Endometrium (tissue), 2 donors: ENCODE data around the gene R3HDM4.
A peak's percentile ranks its signal among the peaks of the same experiment; 100 is the strongest.
"Not testable (repeated sequence)": the region's sequence is repeated elsewhere in the genome, so short reads cannot be mapped to it uniquely, and the experiment has no call there.

Source experiments
- FAIRE-seq: peaks from 2 replicates; lab custom pipeline; 2012; peaks lifted over from hg19 to GRCh38; lab: Jason Lieb, UNC
- donor health status: control.
- donor health status: control.

The R3HDM4 gene

DNA sequence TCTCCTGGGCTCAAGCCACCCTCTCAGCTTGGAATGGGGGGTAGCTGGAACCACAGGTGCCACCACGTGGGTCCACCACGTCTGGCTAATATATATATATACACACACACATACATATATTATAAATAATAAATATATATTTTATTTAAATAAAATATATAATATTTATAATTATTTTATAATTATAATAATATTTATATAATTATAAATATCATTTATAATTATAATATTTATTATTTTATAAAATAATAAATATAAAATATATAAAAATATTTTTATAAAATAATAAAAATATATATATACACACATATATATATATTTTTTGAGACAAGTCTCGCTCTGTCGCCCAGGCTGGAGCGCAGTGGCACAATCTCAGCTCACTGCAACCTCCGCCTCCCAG is 58.5 kb downstream of the R3HDM4 start:
- peak; percentile 43 for FAIRE-seq

DNA sequence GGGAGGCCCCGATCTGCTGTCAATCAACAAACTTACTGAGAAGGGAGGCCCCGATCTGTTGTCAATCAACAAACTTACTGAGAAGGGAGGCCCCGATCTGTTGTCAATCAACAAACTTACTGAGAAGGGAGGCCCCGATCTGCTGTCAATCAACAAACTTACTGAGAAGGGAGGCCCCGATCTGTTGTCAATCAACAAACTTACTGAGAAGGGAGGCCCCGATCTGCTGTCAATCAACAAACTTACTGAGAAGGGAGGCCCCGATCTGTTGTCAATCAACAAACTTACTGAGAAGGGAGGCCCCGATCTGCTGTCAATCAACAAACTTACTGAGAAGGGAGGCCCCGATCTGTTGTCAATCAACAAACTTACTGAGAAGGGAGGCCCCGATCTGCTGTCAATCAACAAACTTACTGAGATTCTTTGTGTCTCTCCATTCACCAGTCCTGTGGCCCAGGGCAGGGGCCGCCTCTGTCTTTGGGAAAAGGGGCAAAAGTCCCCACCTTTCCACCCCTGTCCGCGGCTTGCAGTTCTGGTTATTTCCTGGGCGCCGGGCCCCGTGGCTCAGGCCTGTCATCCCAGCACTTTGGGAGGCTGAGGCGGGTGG is 59.3 kb downstream of the R3HDM4 start:
- FAIRE-seq = not testable (repeated sequence)

DNA sequence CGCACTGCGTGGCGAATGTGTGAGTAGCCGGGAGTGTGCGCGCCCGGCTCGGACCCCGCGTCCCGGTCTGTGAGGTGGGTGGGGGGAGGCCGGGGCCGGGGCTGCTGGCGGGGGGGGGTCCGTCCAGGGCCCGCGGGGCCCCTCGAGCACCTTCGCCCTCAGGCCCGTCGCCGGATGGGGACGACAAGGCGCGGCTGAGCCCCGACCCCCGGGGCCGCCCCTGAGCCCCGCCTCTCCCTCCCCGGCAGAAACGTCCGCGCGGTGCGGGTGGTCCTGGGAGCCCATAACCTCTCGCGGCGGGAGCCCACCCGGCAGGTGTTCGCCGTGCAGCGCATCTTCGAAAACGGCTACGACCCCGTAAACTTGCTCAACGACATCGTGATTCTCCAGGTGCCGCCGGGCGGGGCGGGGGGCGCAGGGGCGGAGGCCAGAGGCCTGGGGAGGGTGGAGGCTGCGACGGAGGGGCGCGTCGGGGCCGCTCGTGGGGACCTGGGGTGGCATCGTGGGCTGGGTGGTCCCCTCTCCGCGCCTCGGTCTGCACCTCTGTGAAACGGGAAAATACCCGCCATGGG is 59.9 kb downstream of the R3HDM4 start:
- FAIRE-seq = no peak

DNA sequence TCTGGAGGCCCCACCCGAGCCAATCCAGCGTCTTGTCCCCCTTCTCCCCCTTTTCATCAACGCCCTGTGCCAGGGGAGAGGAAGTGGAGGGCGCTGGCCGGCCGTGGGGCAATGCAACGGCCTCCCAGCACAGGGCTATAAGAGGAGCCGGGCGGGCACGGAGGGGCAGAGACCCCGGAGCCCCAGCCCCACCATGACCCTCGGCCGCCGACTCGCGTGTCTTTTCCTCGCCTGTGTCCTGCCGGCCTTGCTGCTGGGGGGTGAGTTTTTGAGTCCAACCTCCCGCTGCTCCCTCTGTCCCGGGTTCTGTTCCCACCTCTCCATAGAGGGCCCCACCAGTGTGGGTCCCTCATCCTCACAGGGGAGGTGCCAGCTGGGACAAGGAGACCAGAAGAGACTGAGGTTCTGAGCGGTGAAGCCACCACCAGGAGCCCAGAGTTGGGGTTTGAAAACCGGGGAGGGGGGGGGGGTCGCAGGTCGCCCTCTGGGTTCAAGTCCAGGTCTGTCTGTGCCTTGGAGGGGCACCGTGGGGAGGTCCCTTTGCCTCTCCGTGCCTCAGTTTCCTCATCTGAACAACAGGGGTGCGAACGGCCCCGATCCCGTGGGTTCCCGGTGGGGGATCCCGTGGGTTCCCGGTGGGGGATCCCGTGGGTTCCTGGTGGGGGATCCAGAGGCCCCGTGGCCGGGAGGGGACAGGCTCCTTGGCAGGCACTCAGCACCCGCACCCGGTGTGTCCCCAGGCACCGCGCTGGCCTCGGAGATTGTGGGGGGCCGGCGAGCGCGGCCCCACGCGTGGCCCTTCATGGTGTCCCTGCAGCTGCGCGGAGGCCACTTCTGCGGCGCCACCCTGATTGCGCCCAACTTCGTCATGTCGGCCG is 60.6 kb downstream of the R3HDM4 start, which contains the start of gene ELANE:
Gene ELANE (plus strand): TSS at position 168 of the 878 bp plus-strand sequence. CDS start 26 bp downstream, at position 194.
- no peak for FAIRE-seq

DNA sequence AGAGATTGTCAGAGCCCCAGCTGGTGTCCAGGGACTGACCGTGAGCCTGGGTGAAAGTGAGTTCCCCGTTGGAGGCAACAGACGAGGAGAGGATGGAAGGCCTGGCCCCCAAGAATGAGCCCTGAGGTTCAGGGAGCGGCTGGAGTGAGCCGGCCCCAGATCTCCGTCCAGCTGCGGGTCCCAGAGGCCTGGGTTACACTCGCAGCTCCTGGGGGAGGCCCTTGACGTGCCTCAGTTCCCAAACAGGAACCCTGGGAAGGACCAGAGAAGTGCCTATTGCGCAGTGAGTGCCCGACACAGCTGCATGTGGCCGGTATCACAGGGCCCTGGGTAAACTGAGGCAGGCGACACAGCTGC is 62.1 kb downstream of the R3HDM4 start:
- no peak for FAIRE-seq

DNA sequence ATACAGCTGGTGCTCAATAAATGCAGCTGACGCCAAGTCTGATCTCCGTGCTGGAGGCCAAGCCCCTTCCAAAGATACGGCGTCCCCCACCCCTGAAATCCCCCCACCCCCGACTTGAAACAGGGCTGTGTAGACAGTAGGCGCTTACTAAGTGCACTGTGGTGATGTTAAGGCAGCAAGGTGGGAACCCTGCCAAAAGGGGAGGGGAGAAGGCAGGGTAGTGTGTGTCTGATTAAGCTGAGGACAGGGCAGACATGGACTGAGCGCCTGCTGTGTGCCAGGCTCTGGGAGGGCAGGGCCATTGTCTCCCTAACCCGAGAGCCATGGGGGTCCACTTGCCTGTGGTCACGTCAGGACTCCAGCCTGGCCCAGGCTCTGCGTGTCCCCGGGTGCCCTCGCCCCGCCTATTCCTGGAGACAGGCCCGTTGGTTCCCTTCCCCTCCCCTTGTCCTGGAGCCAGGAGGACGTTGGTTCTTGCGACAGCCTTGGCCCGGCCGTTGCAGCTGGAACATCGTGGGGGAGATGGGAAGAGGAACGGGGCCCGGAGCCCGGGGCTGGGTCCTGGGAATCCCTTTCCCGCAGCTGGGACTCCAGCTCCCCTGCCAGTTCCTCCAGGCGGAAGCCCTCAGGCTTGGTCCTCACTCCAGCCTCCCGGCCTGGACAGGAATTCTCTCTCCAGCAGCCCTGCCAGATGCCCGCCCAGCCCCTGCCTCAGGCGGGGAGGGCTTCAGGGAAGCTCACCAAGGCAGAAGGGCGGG is 62.6 kb downstream of the R3HDM4 start:
- FAIRE-seq = no peak

DNA sequence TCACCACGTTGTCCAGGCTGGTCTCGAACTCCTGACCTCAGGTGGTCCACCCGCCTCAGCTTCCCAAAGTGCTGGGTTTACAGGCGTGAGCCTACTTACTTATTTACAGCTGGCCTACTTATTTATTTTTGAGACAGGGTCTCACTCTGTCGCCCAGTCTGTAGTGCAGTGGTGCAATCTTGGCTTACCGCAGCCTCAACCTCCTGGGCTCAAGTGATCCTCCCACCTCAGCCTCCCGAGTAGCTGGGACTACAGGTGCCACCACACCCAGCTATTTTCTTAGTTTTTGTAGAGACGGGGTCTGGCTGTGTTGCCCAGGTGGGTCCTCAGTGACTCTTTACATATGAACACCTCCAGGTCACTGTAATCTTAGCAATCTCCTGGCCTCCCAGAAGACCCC is 63.8 kb downstream of the R3HDM4 start:
- not testable (repeated sequence) for FAIRE-seq

DNA sequence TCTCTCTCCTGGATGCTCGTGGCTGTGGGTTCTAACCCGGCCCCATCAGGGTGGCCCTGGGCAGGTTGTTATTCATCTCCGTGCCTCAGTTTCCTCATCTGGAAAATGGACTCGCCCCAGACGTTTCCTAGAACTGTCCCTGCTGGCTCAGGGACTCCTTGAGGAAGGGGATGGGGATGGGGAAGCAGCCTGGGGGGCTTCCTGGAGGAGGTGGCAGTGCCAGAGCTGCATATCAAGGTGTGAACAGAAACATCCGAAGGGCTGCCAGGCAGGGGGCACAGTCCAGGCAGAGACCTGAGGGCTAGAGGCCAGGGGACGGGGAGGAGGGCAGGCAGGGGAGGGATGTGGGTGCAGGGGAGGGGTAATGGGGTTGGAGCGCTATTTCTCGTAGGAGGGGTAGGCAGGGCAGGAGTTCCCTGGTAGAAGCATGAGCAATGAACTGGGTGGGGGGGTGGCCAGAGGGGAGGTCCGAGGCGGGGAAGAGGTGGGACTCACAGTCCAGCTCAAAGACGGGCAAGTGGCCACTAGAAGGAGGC is 64.6 kb downstream of the R3HDM4 start:
- FAIRE-seq = no peak
